HG03135 (cell line): ENCODE data around the gene TRAF1.
A peak's percentile ranks its signal among the peaks of the same experiment; 100 is the strongest.

Experiments used
- ATAC-seq: cut with Tn5 transposase; IDR thresholded peaks from one replicate; pipeline ENCODE4 v1.9.1; 2021; ENCODE audit warnings: mild to moderate bottlenecking, moderate library complexity; ENCODE audit not compliant: unreplicated experiment

Gene TRAF1

DNA sequence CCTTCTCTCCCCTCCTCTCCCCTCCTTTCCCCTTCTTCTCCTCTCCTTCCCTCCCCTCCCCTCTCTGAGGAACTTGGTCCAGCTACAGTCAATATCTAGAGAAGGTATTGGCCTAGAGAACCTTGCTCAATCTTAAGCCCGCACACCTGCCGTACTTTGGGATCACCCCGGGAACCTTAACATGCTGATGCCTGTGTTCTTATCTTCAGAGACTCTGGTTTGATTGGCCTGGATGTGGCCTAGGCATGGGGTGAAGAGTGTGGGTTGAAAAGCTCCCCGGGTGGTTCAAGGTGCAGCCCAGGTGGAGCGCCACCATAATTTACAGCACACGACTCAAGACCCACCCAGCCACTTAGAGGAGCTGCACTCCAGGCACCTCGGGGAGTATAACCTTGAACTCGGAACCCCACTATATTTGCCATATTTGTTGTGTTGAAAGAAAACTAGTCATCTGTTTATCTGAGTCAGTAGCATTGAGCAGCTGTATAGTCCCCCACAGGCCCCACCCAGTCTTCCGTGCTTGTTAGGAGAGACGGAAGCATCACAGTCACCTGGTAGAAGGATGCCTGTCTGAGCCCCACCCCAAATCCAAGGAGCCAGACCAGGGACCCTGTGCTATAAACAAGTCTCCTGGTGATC is 35.2 kb downstream of the TRAF1 start:
- ATAC-seq, result no peak

- no peak for ATAC-seq
Observed at GRCh38 chr9:120890320-120891244, 36.0 kb downstream of the TRAF1 start.

DNA sequence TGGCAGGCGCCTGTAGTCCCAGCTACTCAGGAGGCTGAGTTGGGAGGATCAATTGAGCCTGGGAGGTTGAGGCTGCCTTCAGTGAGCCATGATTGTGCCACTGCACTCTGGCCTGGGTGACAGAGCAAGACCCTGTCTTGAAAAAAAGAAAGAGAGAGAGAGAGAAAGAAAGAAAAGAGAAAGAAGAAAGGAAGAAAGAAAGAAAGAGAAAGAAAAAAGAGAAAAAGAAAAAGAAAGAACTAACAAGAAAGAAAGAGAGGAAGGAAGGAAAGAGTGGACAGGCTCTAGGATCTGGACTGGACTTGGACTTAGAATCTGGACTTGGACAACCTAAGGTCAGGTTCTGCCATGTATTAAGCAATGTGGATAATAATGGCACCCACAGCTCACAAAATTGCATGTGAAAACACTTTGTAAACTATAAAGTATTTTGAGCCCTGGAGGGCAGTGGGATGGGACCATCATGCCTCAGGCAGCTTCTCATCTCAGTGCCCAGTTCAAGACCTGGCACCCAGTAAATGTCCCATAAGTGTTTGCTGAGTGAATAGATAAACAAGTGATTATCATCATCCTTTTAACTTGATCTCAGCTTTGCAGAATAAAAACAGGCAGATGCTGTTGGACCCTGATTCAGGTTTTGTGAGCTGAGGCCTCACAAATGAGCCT is 36.9 kb downstream of the TRAF1 start:
- ATAC-seq, result no peak

GRCh38 chr9:120888626-120889025 is 38.0 kb downstream of the TRAF1 start:
- no peak for ATAC-seq

- no peak for ATAC-seq
Observed at GRCh38 chr9:120886490-120886967, 40.1 kb downstream of the TRAF1 start.

- ATAC-seq, result no peak
Observed at GRCh38 chr9:120885958-120886357, 40.6 kb downstream of the TRAF1 start.

- ATAC-seq, result no peak
Observed at GRCh38 chr9:120885457-120885856, 41.1 kb downstream of the TRAF1 start.

DNA sequence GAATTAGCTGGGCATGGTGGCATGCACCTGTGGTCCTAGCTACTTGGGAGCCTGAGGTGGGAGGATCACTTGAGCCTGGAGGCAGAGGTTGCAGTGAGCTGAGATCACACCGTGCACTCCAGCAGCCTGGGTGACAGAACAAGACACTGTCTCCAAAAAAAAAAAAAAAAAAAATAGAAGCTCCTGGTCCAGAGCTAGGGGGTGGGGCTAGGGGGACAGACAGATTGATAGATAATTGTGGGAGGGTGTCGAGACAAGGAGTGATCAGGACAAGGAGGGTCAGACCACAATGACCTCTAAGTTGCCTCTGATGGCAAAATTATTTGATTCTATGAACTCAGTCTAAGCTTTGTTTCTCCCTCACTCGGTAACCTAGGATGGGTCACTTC is 43.0 kb downstream of the TRAF1 start:
- no peak for ATAC-seq

- ATAC-seq, result no peak
Observed at GRCh38 chr9:120882935-120883607, 43.5 kb downstream of the TRAF1 start.

GRCh38 chr9:120879446-120879845 is 47.1 kb downstream of the TRAF1 start:
- ATAC-seq, result no peak

DNA sequence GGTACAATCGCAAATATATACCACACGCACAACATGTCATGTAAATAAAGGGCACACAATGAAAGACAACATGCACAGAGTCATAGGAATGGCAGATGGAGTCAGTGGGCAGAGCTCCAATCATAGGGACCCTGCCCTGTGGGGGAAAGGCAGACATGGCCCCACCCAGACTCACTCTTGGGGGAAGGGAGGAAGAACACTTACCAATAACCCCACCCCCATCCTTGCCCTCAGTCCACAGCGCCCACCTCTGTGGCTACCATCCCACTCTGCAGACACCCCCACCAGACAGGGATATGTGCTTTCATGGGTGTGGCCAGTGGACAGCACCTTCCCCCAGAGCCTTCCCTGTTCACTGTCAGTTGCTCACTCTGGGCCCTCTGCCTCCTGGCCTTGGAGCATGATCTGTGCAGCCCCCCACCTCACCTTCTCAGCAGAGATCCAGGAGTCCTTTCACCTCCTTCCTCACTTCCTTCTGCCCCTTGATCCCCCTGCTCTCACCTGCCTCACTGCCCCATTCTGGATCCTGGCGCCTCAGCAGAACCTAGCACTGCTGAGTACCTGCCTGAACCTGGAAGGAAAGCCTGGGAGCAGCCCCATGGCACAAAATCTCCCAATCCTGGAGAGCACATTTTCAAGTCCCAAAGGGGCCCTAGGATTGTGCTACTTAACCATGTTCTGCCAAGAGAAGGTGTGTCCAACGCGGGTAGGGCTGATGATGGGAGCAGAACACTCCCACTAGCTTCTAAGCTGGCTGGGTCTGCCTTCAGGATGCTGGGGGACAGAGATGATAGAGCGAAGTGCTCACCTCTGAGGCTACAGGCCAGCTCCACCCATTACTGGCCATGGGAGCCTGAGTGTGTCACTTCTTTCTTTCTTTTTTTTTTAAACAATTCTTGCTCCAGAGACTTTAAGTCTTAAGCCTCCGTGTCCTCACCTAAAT is 48.1 kb downstream of the TRAF1 start:
- no peak for ATAC-seq

DNA sequence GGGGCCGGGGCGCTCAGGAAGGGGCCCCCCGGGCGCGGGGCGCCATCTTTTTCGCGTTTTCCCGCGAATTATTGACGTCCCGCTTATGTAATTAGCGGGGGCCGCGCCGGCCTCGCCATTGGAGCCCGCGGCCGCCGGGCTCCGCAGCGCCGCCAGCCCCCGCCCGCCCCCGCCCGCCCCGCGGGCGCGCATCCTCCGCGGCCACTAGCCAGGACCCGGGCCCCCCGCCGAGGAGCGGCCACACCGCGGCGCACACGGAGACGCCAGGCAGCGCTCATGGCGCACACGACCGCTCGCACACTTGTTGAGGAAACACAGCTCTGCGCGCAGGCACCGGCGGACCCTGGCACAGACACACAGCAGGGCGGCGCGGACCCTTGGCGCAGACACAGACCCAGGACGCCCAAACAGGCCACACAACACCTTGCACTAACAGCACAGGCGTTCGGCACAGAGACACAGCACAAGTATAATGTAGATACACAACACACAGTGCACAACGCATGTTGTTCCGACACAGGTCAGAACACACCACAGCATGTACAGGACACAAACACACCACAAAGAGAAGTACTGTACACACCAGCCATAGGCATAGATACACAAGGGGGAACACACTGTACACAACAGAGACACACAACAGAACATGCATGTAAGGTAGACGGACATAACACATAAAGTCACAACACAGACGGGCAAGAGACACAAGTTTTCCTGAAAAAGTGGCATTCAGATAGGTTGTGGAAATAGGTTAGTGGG is 49.1 kb downstream of the TRAF1 start:
- peak; percentile 38 for ATAC-seq

DNA sequence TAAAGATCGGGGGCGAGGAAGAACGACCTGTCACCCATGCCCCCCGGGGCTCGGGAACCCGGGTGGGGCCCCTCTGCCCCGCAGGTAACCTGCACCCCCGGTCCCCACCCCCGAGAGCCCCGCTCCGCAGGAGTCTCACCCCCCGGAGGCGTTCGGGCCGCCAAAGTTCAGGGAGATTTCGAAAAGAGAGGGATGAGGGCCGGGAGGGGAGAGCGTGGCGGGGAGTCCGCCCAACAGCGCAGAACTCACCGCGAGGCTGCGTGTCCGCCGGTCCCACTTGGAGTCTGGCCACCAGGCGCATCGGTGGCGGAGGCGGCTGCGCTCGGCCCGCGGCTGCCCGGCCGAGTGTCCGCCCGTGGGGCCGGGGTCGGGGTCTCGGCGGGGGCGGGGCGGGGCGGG is 49.8 kb downstream of the TRAF1 start, which contains the start of gene PHF19:
Gene PHF19, minus strand, starts transcription at position 347 of the 399 bp plus-strand sequence. CDS start 2,447 bp downstream, outside the sequence.
- peak; percentile 7 for ATAC-seq

DNA sequence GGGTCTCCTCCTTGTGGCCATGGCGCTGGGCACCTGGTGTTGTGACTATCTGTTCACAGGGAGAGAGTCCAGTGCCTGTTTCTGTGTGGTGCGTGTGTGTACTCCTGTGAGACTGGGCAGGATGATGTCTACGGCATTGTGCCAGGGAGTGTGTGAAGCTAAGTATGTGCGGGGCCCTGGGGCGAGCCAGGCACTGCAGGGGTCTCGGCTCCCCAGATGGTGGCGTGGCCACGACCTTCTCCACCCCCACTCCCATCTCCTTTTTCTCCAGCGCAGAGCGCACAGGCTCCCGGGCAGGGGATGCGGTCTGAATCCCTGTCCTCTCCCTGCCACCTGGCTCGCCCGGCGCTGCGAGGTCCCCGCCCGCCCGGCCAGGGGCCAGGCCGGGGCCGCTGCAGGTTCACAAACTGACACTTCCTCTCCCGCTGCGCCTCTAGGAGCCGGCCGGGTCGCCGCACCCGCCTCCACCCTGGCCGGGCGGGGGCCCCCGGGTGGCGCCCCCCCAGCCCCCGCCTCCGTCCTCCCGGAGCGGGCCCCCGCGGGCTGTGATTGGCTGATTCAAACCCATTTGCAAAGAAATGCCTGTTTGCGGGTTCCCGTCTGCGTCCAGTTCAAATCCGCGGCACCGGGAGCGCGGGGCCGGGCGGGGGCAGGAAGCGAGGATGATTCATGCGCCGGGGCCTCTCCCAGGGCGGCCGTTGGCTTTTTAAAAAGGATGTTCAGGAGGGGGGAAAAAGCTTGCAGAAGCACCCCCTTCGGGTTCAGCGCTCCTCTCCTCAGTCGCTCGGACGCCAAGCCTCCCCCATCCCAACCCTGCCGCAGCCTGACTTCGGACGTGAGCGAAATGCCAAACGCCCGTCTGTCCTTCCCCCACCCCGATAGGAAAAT is 50.4 kb downstream of the TRAF1 start:
- peak; percentile 61 for ATAC-seq

- no peak for ATAC-seq
Observed at GRCh38 chr9:120875643-120875953, 51.0 kb downstream of the TRAF1 start.

DNA sequence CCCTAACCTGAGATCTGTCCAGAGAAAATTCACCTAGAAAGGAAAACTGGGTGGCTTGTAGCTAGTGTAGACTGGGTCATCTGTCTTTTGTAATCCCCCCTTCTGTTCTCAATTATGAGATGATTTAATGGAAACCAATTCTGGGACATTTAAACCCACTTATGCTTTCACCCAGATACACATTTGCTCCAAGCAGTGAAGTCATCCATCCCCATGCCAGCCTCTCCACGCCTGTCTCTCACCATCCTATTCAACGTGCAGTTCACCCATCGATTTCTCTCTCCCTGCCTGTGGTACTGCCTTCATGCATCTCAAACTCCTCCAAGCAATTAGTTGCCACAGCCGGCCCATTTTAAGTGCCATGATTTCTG is 51.4 kb downstream of the TRAF1 start:
- no peak for ATAC-seq

DNA sequence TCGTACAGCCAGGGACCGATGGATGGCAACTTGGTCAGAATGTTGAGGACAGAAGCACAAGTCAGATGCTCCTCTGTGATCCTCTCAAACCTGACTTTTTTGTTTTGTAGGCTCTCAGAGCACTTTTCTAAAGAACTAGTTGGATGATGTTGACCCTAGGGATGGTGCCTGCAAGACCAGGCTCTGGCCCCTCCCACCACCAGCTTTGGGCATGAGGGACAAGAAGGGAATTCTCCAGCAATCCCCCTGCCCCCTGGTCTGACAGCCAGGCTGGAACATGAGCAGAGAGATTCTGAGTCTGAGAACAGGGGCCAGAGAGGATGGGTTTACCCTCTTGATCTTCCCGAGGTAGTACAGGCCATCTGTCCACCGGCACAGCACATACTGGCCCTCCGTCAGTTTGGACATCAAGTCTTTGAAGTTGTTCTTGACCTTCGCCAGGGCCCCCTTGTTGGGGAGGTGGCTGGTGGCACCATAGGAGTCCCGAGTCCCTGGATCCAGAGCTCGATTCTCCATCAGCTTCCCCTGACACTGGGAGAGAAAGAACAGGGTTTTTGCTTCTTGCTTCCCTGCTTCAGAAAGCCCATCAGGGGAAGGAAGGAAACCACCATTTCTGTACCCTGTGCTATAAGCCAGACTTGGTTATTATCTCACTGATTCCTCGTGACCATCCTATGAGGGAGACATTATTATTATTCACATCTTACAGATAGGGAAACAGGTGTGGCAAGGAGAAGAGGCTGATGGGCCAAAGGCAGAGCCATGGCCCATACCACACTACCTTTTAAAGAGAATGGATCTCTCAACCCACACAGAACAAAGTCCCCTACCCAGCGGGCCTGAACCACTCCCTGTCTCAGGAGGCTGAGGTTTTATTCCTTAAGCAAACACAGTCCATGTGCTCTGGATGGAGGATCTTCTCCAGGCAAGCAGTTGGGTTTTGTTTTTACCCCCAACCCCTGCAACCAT is 52.1 kb downstream of the TRAF1 start:
- no peak for ATAC-seq
